HG02885 (cell line): ENCODE measurements around the gene CCDC167.

Experiments used
- ATAC-seq: cut with Tn5 transposase; IDR thresholded peaks from one replicate; pipeline ENCODE4 v1.9.1; 2021; ENCODE audit warnings: mild to moderate bottlenecking; ENCODE audit not compliant: unreplicated experiment, poor library complexity

Gene CCDC167

DNA sequence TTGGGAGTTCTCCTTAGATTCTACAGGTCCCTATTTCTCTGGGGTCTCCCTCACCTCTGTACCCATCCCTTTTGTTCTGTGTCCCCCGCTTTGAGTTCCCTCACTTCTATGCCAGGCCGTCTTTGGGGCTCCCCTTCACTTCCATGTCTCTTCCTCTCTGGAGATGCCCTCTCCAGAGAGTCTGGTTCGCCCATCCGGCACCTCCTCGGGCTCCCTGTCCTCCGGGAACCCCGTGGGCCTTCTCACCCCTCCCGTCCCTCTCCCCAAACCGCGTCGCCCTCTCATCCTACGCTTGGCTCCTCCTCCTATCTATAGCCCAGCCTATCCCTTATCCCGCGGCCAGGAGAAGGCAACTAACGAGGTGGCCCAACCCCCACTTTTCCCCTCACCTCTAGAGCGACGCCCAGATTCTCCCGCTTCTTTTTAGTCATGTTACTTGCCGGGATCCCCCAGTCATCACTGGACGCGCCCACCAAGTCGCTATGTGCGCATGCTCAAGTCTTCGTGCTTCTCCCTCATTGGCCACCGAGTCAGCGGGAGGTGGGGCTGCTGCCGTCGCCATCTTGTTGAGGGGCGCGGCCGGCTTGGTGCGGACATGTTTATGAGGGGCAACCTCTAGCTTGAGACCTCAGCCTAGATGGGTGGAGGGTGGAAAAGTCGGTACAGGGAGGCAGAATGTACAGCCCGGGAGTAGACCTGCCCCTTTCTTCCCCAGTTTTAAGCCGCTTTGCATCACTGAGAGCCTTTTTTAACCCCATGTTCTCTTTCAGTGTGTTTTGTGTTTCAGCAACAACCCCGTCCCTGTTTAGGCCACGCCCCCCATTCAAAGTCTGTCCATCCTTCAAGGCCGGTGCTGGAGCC, at the start of gene CCDC167:
CCDC167 (minus strand) TSS at position 461 of the 861 bp plus-strand sequence; CDS start at position 431, 30 bp downstream.
- ATAC-seq: peak; percentile 89

DNA sequence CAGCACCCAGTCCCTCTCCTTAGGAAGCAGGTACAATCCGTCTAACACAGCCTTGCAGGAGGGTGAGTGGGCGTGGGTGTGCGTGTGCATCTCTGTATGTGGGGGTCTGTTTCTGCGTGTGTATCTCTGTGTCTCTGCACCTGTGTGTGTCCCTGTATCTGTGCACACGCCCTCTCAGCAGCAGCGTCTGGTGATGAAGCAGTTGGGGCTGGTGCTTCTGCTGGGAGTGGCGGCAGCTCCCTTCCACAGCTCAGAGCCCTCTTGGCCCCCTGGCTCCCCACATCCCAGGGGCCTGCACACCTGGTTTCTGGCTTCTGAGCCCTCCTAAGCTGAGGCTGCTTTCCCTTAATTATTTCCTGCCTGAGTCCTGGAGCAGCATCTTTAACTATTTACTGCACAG, 49.5 kb upstream of the CCDC167 start:
- no peak for ATAC-seq

DNA sequence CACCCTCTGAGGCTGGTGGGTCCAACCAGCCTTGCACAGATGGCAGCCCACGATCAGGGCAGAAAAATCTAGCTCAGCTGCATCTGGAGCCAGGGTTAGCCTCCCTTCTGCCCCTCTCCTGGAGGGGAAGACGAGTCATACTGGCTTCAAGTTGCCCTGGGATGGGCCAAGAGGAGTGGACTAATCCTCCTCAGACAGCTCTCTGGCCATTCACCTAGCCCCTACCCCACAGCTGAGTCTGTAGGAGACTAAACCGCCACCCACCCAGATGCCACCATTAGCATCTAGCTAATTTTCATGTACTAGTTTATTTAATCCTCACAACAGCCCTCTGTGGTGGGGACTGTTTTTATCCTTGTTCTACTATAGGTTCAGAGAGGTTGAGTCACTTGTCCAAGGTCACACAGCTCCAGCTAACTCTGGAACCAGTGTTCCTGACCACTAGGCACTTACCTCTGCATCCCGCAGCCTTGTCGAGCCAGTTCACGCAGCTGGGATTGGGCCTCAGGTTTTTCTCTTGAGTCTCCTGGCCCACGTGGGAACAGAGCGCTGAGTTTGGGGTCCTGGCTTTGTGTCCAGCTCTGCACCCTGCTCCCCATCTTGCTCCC, 48.5 kb upstream of the CCDC167 start:
- no peak for ATAC-seq

DNA sequence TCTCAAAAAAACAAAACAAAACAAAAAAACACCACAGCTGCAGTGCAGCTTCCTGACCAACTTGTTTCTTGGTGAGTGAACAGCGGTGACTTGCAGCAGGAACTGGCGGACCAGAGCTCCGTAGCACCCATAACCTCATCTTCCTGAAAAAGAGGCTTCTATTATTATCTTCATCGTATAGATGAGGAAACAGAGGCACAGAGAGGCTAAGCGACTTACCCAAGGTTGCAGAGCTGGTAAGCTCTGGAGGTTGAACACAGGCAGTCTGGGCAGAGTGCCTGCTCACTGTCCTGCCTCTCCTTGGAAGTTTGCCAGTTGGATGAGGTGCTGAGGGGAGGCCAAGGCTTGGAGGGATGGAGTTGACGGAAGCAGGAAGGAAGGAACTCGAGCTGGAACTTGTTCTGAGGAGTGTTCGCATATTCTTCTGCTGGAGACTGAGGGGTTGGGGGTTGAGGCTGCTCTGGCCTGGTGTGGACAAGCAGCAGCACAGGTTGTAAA, 47.9 kb upstream of the CCDC167 start:
- ATAC-seq: no peak

DNA sequence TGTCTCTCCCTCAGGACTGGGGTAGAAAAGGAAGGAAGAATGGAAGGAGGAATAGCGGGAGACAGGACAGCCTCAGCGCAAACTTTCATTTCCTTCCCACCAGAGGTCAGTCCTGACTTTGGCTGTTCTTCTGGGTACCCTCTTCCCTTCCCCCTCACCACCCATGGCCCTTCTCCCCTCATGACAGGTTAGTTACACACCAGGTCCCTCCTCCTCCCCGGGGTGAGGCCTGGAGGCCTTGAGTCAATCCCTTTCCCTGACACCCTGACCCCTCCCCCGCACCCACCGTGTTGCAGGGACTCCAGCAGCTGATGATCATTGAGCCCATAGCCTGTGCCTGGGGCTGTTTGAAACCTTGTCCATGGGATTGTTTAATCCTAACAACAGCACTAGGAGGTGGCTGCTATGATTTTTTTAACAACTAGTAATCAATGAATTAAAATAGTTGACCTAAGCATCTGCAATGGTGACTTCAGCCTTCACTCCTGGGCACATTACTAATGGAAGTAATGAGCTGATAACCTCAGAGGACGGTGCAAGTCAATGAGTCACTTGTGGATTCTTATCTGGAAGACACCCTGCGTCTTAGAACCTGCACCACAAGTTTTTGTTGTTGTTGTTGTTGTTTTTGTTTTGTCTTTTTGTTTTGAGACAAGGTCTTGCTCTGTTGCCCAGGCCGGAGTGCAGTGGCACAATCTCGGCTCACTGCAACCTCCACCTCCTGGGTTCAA, 46.6 kb upstream of the CCDC167 start:
- no peak for ATAC-seq

DNA sequence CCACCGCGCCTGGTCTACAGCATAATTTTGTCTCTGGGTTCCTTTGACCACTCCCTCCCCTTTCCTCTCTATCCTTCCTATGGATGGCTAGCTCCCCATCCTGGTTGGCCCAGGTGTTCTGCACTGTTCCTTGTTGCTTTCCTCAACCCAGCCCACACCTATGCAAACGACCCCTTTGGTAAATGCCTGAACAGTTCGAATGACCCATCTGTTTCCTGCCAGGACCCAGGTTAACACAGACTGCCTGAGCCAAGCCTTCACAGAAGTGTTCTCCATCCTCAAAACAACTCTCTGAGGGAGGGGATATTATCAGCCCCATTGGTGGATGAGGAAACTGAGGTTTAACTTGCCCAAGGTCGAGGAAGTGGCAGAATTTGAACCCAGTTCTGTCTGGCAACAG, 44.8 kb upstream of the CCDC167 start:
- ATAC-seq: no peak

DNA sequence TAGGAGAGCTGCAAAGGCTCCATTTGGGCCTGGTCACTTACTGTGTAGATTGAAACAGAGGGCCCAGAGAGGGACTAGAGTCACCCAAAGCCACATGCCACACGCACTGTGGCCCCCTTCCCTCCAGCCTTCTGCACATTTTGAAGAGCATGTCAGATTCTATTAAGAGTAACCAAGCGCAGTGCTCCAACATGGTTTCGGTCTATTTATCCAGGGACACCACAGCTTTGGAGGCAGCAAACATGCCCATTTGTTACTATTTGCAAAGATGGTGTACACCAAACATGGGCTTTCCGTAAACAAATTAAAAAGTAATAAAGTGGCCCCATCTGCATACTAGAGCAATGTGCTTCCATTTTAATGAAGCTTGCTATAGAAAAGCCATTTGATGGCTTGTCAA, 43.7 kb upstream of the CCDC167 start:
- no peak for ATAC-seq

DNA sequence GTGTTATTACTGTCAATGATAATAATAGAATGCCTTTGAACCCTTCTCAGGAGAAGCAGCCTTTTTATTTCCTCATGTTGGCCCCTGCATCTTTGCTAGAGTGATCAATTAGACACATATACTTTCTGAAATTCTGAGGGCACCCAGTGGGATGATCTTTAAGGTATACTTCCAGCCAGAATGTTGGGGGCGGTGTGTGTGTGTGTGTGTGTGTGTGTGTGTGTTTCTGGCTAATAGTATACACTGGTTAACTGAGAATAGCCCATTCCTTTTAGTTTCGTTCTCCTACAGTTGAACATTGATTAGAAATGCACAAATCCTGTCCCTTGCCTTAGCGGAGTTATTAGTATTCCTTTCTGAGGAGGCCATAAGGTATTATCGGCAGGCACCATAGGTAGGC, 41.7 kb upstream of the CCDC167 start:
- ATAC-seq: no peak

DNA sequence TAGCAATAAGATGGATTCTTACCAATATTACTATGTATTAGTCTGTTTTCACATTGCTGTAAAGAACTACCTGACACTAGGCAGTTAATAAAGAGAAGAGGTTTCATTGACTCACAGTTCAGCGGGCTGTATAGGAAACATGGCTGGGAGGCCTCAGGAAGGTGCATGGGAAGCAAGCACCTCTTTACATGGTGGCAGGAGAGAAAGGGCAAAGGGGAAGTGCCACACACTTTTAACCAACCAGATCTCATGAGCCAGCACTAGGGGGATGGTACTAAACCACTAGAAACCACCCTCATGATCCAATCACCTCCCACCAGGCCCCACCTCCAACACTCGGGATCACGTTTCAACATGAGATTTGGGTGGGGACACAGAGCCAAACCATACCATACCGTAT, 40.7 kb upstream of the CCDC167 start:
- ATAC-seq: no peak

DNA sequence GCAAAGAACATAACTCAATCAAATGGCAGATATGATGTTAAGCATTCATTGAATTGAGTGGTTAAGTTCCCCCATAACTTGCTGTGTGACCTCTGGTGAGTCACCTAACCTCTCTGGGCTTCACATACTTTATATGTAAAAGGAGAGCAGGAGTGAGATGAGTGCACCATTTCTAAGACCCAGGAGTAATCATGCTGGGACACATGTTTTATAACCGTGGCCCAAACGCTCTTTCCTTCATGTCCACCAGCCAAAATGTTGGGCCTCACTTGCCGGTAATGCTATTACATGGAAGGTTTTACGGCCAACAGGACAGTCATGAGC, 40.3 kb upstream of the CCDC167 start:
- ATAC-seq: no peak

DNA sequence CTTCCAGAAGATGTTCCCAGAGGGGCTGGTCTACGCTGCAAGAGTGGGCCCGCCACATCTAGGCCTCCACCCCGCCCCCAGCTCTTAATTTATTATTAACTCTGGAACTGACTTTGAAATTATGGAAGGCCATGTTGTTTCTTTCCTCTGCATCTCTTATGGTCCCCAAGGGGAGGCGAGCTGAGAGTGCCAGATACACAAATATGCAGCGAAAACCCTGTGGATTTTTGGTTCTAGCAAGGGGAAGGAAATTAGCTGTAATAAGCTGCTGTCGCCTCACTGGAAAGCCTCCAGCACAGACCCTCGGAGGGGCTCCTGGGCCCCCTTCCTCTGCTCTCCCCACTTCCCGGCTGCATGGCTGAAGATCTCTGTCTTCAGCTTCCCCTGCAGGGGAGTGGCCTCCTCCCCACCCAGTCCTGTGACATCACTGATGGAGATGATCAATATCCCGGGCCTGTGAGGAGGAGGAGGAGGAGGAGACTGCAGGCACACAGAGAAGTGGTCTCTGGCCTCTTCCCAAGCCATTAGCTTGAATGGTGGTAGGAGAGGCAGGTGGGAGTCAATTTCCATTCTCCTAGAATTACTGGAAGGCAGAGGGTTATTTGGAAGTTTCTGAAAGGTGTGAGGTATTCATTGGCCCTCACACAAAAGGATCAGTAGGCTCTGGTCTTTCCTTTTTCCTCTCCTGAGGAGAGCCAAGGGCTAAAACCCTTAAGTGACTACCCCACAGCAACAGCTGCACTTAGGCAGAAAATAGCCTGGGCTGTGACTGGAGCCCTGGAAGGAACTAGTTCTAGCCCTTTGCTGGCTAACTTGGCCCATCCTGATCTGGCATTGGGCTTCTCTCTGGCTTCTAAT, 39.7 kb upstream of the CCDC167 start:
- ATAC-seq: no peak

DNA sequence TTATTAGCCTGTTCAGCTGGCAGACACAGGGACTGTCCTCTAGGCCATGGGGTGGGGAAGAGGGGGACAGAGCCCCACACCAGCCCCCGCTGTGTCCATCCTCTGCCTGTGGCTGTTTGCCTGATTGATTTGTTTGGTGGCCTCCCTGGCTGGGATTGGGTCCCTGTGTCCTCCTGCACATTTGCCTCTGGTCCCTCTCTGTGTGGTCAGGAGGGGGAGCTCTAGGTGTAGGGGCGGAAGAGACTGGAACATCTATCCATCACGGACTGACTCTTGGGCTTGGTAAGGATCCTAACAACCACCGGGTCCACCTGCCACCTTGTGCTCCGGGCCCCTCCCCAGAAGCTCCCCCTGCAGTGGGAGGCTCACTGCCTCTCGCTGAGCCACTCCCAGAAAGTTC, 38.4 kb upstream of the CCDC167 start:
- no peak for ATAC-seq

DNA sequence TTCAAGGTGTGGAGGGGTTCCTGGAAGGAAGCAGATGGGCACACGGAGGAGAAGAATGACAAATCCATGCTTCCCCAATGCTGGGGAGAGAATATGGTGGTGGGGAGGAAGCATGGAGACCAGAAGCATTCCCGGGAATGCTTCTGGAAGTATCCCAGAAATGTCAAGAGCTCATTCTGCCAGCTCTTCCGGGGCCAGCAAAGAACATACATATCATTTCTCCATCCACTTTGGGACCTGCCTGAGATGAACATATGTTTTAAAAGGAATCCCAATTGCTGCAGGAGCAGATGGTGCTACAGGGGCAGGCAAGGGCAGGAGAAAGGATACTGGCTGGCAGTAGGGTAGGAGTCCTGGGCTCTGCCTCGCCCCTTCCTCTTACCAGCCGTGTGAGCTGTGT, 37.9 kb upstream of the CCDC167 start:
- ATAC-seq: no peak

DNA sequence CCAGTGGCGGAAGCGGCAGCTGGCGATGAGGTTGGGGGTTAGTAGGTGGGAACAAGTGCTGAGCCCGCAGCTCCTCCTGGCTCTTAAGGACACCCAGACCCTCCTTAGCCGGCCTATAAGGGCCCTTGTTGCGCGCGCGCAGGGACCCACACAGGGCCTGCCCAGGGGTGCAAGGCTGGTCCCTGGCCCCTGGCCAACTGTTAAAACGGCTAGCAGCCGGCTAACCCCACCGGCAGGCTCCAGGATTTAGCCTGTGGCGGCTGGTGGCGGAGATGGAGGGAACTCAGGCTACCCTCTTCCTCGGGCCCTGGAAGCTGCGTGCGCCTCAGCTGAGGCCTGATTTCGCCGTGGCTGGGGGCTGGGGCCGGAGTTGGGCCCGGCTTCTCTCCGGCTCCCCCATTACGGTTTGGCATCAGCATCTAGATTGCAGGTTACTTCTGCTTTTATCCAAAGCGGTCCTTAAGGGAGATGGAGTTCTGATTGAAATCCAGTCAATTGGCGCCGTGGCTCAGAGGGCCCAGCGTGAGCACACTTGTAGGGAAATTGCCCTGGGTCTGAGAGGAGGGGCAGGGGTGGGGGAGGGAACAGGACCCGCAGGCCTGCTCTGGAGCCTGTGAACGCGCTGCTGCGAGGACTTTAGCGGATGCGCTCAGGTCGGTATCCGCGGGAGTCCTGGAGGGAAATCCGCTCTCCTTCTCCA, 36.9 kb upstream of the CCDC167 start:
- no peak for ATAC-seq

DNA sequence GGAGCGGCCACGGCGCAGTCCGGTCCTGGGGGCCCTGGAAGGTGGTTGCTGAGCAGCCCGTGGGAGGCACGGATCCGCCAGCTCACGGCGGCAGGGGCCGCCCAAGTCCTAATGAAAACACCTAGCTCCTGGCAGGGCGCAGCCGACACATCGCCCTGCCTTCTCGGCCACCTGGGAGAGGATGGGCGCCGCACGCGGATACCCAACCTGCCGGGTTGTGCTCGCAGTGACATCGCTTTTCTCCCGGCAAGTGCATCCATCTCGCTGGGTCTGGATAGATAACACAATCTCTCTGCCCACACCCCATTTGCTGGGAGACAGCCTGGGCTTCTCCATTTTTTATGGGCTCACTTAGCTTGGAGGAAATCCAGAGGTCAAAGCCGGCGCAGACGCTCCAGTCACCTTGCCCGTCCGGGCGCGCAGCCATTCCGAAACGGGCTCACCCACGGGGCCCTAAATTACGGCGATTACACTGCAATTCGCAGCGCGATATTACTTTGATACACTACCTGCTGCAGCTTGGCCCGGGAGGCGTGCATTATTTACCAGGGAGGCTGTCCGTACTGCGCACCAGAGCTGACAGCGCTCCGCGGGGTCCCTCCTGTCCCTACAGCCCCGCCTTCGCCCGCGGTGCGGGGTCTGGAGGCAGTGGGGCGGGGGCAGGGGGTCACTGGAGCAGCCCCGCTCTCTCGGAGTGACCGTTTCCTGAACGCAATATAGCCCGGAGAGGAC, 36.2 kb upstream of the CCDC167 start:
- ATAC-seq: no peak

DNA sequence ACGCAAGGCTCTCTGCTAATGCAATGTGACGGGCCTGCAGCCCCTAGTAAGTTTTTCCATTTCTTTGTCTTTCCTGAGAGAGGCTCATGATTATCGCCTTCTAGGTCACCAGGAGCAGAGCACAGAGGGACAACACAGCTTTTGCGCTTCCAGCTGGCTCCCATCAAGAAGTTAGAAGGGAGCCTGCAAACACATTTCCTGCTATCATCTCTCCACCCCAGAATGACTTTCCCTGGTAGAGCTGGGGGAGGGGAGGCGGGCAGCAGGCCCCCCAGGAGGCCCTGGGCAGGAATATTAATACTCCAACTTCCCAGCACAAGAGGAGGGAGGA, 35.7 kb upstream of the CCDC167 start:
- ATAC-seq: no peak

DNA sequence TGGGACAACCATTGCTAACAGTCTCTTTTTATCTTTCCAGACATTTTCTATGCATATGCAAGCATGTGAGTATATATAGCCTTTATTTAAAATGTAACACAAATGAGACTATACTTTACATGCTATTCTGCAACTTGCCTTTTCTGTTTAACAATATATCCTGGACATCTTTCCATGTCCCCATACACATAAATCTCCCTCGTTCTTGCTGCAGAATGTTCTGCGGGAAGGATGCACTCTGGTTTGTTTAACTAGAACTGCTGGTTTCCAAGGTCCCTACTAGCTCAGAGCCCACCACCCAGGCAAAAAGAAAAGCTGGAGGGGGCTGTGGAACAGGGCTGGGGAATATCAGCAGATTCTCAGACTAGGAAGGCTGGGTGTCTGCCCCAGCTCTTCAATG, 35.2 kb upstream of the CCDC167 start:
- ATAC-seq: no peak

DNA sequence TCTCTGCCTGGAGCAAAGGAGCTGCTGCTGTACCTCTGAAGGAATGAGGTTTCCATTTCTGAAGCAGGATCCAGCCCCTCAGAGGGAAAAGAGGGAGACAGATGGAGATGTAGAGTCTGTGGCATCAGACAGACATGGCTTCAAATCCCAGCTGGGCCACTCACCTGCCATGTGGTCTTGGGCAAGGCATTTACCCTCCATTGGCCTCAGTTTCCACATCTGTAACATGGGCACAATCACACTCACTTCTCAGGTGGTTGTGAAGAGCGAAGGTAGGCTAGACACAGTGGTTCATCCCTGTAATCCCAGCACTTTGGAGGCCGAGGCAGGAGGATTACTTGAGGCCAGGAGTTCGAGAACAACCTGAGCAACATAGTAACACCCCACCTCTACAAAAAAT, 32.4 kb upstream of the CCDC167 start:
- ATAC-seq: no peak

DNA sequence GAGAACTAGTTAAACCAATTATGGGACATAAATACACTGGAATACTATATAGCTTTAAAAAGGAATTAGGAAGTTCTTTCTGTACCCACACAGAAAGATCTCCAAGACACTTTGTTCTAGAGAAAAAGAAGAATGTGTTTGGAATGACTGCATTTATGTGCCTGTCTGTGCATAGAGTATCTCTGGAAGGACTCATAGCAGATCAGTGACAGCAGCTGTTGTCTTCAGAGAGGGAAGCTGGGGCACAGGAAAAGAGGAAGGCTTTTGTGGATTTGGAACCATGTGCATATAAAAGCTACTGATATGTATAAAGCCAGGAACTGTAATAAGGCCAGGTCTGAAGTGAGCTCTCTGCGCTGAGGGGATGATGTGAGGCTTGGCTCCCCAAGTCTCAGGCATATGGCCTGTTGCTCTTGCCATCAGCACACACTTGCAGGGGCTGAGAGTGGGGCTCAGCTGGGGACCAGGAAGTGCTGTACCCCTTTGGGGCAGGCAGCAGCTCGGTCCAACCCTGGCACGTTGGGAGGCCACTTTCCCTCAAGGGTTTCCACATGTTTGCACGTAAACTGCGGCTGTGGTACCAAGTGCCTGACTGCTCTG, 31.8 kb upstream of the CCDC167 start:
- no peak for ATAC-seq
